ENCODE data around the gene RPS29.

DNA sequence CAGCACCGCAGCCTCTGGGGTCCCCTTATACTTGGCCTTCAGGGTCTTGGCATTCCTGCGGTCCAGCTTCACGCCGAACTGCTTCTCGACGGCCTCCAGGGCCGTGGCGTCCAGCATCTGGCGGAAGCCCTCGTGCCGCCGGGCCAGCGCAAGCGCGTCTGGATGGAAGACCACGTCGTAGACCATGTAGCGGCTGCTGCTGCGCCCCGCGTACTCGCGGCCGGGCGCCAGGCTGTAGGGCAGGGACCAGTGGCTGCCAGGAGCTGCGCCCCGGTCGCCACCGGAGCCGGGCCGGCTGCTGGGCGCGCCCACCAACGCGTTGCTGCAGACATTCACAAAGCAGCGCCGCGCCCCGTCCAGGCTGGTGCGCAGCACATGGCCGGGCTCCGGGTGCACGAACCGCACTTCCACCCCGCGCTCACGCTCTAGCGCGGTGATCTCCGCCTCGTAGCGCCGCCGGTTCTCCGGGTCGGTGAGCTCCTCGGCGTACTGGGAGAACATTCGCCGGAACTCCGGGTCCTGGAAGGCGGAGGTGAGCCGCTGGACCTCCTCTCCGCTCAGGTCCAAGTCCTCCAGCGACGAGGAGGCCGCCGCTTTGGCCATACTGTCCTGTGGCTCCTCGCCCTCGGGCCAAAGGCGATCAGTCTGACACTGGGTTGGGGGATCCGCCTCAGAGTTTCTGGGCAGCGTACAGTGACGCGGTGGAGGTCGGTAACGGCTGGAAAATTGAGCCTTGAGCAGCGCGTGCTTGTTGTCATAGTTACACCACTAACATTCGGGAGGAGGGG is 48.6 kb upstream of the RPS29 start, which contains the start of gene DNAAF2:
- TF ChIP-seq, protein P1, sequence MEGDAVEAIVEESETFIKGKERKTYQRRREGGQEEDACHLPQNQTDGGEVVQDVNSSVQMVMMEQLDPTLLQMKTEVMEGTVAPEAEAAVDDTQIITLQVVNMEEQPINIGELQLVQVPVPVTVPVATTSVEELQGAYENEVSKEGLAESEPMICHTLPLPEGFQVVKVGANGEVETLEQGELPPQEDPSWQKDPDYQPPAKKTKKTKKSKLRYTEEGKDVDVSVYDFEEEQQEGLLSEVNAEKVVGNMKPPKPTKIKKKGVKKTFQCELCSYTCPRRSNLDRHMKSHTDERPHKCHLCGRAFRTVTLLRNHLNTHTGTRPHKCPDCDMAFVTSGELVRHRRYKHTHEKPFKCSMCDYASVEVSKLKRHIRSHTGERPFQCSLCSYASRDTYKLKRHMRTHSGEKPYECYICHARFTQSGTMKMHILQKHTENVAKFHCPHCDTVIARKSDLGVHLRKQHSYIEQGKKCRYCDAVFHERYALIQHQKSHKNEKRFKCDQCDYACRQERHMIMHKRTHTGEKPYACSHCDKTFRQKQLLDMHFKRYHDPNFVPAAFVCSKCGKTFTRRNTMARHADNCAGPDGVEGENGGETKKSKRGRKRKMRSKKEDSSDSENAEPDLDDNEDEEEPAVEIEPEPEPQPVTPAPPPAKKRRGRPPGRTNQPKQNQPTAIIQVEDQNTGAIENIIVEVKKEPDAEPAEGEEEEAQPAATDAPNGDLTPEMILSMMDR (IDR thresholded peaks at IDR 0.05) = no peak
- TF ChIP-seq POLR2A (IDR thresholded peaks at IDR 0.05) (no peak), POLR2AphosphoS5 (IDR thresholded peaks at IDR 0.05) (no peak)
